ENCODE data around the gene NKX2-8.

- TF ChIP-seq CTCF (IDR thresholded peaks at IDR 0.05) (no peak), ARID4B (CRISPR knock-in tag; IDR thresholded peaks at IDR 0.05; ENCODE audit: borderline replicate concordance) (no peak), FOXJ3 (CRISPR knock-in tag; IDR thresholded peaks at IDR 0.05; ENCODE audit: borderline replicate concordance) (no peak), TEAD1 (CRISPR knock-in tag; IDR thresholded peaks at IDR 0.05) (no peak), JUN (CRISPR knock-in tag; IDR thresholded peaks at IDR 0.05) (no peak), RORB (CRISPR knock-in tag; IDR thresholded peaks at IDR 0.05) (no peak), HMGXB4 (CRISPR knock-in tag; IDR thresholded peaks at IDR 0.05) (no peak)
Observed at GRCh38 chr14:36600431-36600830, 18.0 kb upstream of the NKX2-8 start.

Data from WTC11 (cell line).